ENCODE data around the gene TMEM141. TPM values are rescaled to one million over a fixed set of nuclear protein-coding genes. Genes with fewer than 3 reads are reported as not detected.
A peak's percentile ranks its signal among the peaks of the same experiment; 100 is the strongest.
"Not testable (repeated sequence)": the region's sequence is repeated elsewhere in the genome, so short reads cannot be mapped to it uniquely, and the experiment has no call there.

TMEM141 gene
- total and polyA plus RNA-seq, 5 donors: 73.6 to 158 (median 102) TPM

DNA sequence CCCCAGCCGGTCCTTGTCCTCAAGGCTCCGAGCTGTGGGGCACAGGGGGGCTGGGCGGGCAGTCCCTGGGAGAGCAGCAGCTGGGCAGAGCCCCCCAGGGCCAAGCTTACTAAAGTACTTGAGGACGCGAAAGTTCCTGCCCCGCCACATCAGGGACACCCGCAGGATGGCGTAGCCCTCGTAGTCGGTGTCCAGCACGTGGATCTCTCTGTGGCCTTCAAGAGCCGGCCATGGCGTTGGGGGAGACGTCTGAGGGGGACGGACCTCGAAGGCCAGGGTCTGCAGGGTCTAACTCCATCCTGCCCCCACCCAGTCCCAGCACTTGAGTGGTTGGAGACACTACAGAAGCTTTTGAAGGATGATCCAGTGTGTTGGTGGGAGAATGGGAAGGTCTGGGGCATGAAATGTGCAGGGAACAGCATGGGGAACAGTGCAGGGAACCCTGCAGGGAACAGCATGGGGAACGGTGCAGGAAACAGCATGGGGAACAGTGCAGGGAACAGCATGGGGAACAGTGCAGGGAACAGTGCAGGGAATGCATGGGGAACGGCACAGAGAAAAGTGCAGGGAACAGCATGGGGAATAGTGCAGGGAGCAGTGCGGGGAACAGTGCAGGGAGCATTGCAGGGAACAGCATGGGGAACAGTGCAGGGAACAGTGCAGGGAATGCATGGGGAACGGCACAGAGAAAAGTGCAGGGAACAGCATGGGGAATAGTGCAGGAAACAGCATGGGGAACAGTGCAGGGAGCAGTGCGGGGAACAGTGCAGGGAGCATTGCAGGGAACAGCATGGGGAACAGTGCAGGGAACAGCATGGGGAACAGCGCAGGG lies 35.6 kb upstream of the TMEM141 start:
- H3K4me1 ChIP-seq (ENCODE audit: control insufficient read depth, insufficient read depth, low read length); intact Hi-C loops (cut with DNase I); ATAC-seq; H3K4me3 ChIP-seq (ENCODE audit: low read length); H3K27me3 ChIP-seq (ENCODE audit: control insufficient read depth, insufficient read depth); H3K27ac ChIP-seq (ENCODE audit: low read length); H3K9me3 ChIP-seq (ENCODE audit: control insufficient read depth, low read length): not testable (repeated sequence)
- DNase-seq: peak in 1 of 3 donors; percentile 11
- WGBS: 93% methylated on average over 22 of the region's 22 CpGs

GRCh38 chr9:136756134-136756438 lies 35.1 kb upstream of the TMEM141 start:
- whole genome bisulfite sequencing: 98% methylated on average over 4 of the region's 4 CpGs
- DNase-seq (no peak), ATAC-seq (no peak)
- Histone ChIP-seq H3K27ac (ENCODE audit: low read length) (no peak overlapping the region), H3K4me1 (ENCODE audit: control insufficient read depth, insufficient read depth, low read length) (no peaks in the 10 kb centered on the region), H3K27me3 (ENCODE audit: control insufficient read depth, insufficient read depth) (no peaks in the 10 kb centered on the region), H3K9me3 (ENCODE audit: control insufficient read depth, low read length) (no peaks in the 10 kb centered on the region), H3K4me3 (ENCODE audit: low read length) (no peak overlapping the region)
- intact Hi-C loops (cut with DNase I): no loop called here

DNA sequence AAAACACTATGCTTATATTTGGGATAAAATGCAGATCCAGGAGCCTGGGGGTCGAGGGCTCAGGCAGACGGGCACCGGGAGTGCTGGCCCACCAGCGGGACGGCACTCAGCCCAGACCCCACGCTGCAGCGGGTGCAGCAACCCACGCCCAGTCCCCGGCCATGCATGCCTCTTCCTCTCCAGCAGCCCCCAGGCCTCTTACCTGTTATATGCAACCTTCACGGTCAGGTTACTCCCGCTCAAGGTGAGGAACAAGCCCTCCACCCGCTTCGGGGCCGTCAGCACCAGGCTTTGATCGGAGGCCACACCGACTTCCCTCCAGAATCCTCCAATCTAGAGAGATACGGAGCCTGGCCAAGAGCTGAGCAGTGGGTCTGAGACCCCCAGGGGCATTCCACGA lies 34.3 kb upstream of the TMEM141 start:
- ATAC-seq (no peak), DNase-seq (peak in 1 of 3 donors; percentile 58)
- WGBS: 95% methylated on average over 18 of the region's 18 CpGs
- Histone ChIP-seq H3K27me3 (ENCODE audit: control insufficient read depth, insufficient read depth) (no peaks in the 10 kb centered on the region), H3K4me3 (ENCODE audit: low read length) (no peak overlapping the region), H3K27ac (ENCODE audit: low read length) (no peak overlapping the region), H3K9me3 (ENCODE audit: control insufficient read depth, low read length) (no peaks in the 10 kb centered on the region), H3K4me1 (ENCODE audit: control insufficient read depth, insufficient read depth, low read length) (no peaks in the 10 kb centered on the region)
- intact Hi-C loops (cut with DNase I): no loop called here

GRCh38 chr9:136757328-136757727 lies 33.8 kb upstream of the TMEM141 start:
- H3K4me1 ChIP-seq (ENCODE audit: control insufficient read depth, insufficient read depth, low read length): no peaks in the 10 kb centered on the region
- intact Hi-C loops (cut with DNase I): no loop called here
- no peak overlapping the region for H3K27ac ChIP-seq (ENCODE audit: low read length)
- no peak for ATAC-seq
- WGBS: 93% methylated on average over 20 of the region's 20 CpGs
- no peaks in the 10 kb centered on the region for H3K9me3 ChIP-seq (ENCODE audit: control insufficient read depth, low read length)
- peak in 1 of 3 donors; percentile 48 for DNase-seq
- no peaks in the 10 kb centered on the region for H3K27me3 ChIP-seq (ENCODE audit: control insufficient read depth, insufficient read depth)
- no peak overlapping the region for H3K4me3 ChIP-seq (ENCODE audit: low read length)

GRCh38 chr9:136757751-136758140 lies 33.4 kb upstream of the TMEM141 start:
- DNase-seq: peak in 1 of 3 donors; percentile 49
- no peaks in the 10 kb centered on the region for H3K27me3 ChIP-seq (ENCODE audit: control insufficient read depth, insufficient read depth)
- ATAC-seq: no peak
- H3K9me3 ChIP-seq (ENCODE audit: control insufficient read depth, low read length): no peaks in the 10 kb centered on the region
- 85% methylated on average over 20 of the region's 20 CpGs for WGBS
- H3K4me1 ChIP-seq (ENCODE audit: control insufficient read depth, insufficient read depth, low read length): no peaks in the 10 kb centered on the region
- H3K27ac ChIP-seq (ENCODE audit: low read length): no peak overlapping the region
- intact Hi-C loops (cut with DNase I): no loop called here
- H3K4me3 ChIP-seq (ENCODE audit: low read length): no peak overlapping the region

- DNase-seq (peak in 1 of 3 donors; percentile 21), ATAC-seq (no peak)
These were observed 32.1 kb upstream of the TMEM141 start for GRCh38 chr9:136759001-136759400.

GRCh38 chr9:136759436-136760325 lies 31.5 kb upstream of the TMEM141 start:
- no peaks in the 10 kb centered on the region for H3K4me1 ChIP-seq (ENCODE audit: control insufficient read depth, insufficient read depth, low read length)
- intact Hi-C loops (cut with DNase I): no loop called here
- H3K4me3 ChIP-seq (ENCODE audit: low read length): no peak overlapping the region
- ATAC-seq: no peak
- peak in 1 of 3 donors; percentile 49 for DNase-seq
- H3K27me3 ChIP-seq (ENCODE audit: control insufficient read depth, insufficient read depth): no peaks in the 10 kb centered on the region
- 86% methylated on average over 27 of the region's 27 CpGs for WGBS
- H3K9me3 ChIP-seq (ENCODE audit: control insufficient read depth, low read length): no peaks in the 10 kb centered on the region
- H3K27ac ChIP-seq (ENCODE audit: low read length): no peak overlapping the region

More at GRCh38 chr9:136759001-136759400, 32.1 kb upstream of the TMEM141 start:
- H3K4me1 ChIP-seq (ENCODE audit: control insufficient read depth, insufficient read depth, low read length): no peaks in the 10 kb centered on the region
- no peak overlapping the region for H3K4me3 ChIP-seq (ENCODE audit: low read length)
- H3K9me3 ChIP-seq (ENCODE audit: control insufficient read depth, low read length): no peaks in the 10 kb centered on the region
- no peaks in the 10 kb centered on the region for H3K27me3 ChIP-seq (ENCODE audit: control insufficient read depth, insufficient read depth)
- WGBS: 80% methylated on average over 9 of the region's 9 CpGs
- H3K27ac ChIP-seq (ENCODE audit: low read length): no peak overlapping the region
- intact Hi-C loops (cut with DNase I): no loop called here

DNA sequence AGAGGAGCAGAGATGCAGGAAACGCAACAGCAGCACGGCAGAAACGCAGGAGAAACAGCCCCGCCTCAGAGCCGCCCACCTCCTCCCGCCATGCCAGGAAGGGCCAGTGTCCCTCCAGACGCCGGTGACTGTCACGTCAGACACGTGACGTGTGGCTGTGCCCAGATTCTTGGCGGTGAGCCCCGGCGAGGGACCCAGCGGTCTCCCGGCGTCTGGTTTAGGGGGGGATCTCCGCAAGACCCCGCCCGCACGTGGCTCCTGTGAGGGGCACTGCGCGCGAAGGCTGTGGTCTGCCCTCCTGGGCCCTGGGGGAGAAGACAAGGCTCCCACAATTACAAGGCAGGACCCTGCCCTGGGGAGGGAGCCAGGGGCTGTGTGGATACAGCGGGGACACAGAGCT lies 30.7 kb upstream of the TMEM141 start:
- peak in 1 of 3 donors; percentile 70 for DNase-seq
- intact Hi-C loops (cut with DNase I): no loop called here
- no peak overlapping the region for H3K4me3 ChIP-seq (ENCODE audit: low read length)
- ATAC-seq: no peak
- H3K27me3 ChIP-seq (ENCODE audit: control insufficient read depth, insufficient read depth): no peaks in the 10 kb centered on the region
- no peaks in the 10 kb centered on the region for H3K9me3 ChIP-seq (ENCODE audit: control insufficient read depth, low read length)
- WGBS: 58% methylated on average over 25 of the region's 25 CpGs
- H3K27ac ChIP-seq (ENCODE audit: low read length): no peak overlapping the region
- H3K4me1 ChIP-seq (ENCODE audit: control insufficient read depth, insufficient read depth, low read length): no peaks in the 10 kb centered on the region

- ATAC-seq: peak in 1 of 2 donors; percentile 12
- WGBS: 41% methylated on average over 22 of the region's 22 CpGs
- intact Hi-C loops (cut with DNase I): not testable (repeated sequence)
These were observed 30.2 kb upstream of the TMEM141 start for GRCh38 chr9:136760834-136761544.

DNA sequence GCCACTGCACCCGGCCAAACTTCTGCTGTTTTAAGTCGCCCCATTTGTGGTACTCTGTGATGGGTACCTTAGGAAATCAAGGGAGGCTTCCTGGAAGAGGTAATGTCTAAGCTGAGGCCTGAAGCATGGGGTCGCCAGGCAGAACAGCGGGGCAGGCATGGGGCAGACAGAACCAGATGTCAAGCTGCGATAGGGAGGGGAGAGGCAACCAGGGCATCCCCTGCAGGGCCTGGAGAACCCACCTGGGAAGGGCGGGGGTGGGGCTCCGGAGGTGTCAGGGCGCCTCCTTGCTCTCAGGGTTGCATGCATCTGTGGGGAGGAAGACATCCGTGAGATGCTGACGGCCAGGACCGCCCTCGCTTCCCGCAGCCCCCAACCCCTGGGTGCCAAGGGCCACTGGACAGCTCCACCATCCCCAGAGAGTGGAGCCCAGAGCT lies 29.6 kb upstream of the TMEM141 start:
- intact Hi-C loops (cut with DNase I): no loop called here
- 76% methylated on average over 13 of the region's 13 CpGs for WGBS
- no peaks in the 10 kb centered on the region for H3K4me1 ChIP-seq (ENCODE audit: control insufficient read depth, insufficient read depth, low read length)
- DNase-seq (peak in 1 of 3 donors; percentile 35), ATAC-seq (no peak)
- no peak overlapping the region for H3K4me3 ChIP-seq (ENCODE audit: low read length)
- no peaks in the 10 kb centered on the region for H3K27me3 ChIP-seq (ENCODE audit: control insufficient read depth, insufficient read depth)
- no peak overlapping the region for H3K27ac ChIP-seq (ENCODE audit: low read length)
- H3K9me3 ChIP-seq (ENCODE audit: control insufficient read depth, low read length): no peaks in the 10 kb centered on the region

More at GRCh38 chr9:136760834-136761544, 30.2 kb upstream of the TMEM141 start:
- H3K4me3 ChIP-seq (ENCODE audit: low read length); H3K4me1 ChIP-seq (ENCODE audit: control insufficient read depth, insufficient read depth, low read length); H3K9me3 ChIP-seq (ENCODE audit: control insufficient read depth, low read length); H3K27ac ChIP-seq (ENCODE audit: low read length); H3K27me3 ChIP-seq (ENCODE audit: control insufficient read depth, insufficient read depth): not testable (repeated sequence)
- peak; percentile 59 to 83 (median 73) for DNase-seq
